ENCODE measurements around the gene TMEM179. TPM values are rescaled to one million over a fixed set of nuclear protein-coding genes. Genes with fewer than 3 reads are reported as not detected.

Gene TMEM179
- total and polyA plus RNA-seq, 3 donors from 2014 or later = 4.9 to 12.1 (median 9.8) TPM

- DNase-seq = no peak
- intact Hi-C loops (cut with DNase I; ENCODE audit: low total_unique reads) = loop anchor here (10.0 kb wide), 1 partner anchor 488 kb away; no protein-coding TSS in a partner anchor
- H3K27me3 ChIP-seq = no peaks in the 10 kb centered on the region
- H3K9me3 ChIP-seq = no peaks in the 10 kb centered on the region
- H3K27ac ChIP-seq = no peak overlapping the region
- no peaks in the 10 kb centered on the region for H3K4me1 ChIP-seq
- WGBS, 2 donors = 72 to 86% methylated on average over 8 to 9 of the region's 9 CpGs
- H3K36me3 ChIP-seq (ENCODE audit: low read depth, missing control alignments) = no peaks in the 10 kb centered on the region
- TF ChIP-seq CTCF (IDR thresholded peaks at IDR 0.05) (no peak), POLR2A (IDR thresholded peaks at IDR 0.05) (no peak)
- H3K4me3 ChIP-seq = no peak overlapping the region
Measured at GRCh38 chr14:104632781-104633180, 28.2 kb upstream of the TMEM179 start.

DNA sequence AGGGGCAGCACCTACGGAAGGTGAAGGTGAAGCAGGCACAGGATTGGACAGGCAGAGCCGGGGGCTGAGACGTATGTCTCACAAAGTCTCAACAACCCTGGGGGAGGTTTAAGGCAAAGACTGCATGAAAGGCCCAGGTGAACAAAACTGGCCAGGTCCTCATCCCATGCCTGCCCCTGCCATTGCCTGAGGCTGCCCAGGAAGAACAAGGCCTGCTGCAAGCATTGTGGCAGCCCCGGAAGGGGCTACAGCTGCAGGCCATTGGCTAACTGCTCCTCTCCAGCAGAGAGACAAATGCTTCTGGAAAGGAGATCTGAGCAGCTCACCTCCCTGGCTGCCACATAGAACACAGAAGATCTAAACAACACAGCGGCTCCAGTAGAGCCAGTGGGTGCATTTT lies 20.4 kb upstream of the TMEM179 start:
- H3K4me1 ChIP-seq = no peaks in the 10 kb centered on the region
- H3K36me3 ChIP-seq (ENCODE audit: low read depth, missing control alignments) = no peaks in the 10 kb centered on the region
- intact Hi-C loops (cut with DNase I; ENCODE audit: low total_unique reads) = no loop called here
- TF ChIP-seq POLR2A (IDR thresholded peaks at IDR 0.05) = no peak
- no peak for TF ChIP-seq CTCF (IDR thresholded peaks at IDR 0.05)
- H3K27me3 ChIP-seq = no peaks in the 10 kb centered on the region
- H3K4me3 ChIP-seq = no peak overlapping the region
- H3K9me3 ChIP-seq = no peaks in the 10 kb centered on the region
- no peak for DNase-seq
- 72 to 83% methylated on average over 4 of the region's 5 CpGs for WGBS, 2 donors
- no peak overlapping the region for H3K27ac ChIP-seq

DNA sequence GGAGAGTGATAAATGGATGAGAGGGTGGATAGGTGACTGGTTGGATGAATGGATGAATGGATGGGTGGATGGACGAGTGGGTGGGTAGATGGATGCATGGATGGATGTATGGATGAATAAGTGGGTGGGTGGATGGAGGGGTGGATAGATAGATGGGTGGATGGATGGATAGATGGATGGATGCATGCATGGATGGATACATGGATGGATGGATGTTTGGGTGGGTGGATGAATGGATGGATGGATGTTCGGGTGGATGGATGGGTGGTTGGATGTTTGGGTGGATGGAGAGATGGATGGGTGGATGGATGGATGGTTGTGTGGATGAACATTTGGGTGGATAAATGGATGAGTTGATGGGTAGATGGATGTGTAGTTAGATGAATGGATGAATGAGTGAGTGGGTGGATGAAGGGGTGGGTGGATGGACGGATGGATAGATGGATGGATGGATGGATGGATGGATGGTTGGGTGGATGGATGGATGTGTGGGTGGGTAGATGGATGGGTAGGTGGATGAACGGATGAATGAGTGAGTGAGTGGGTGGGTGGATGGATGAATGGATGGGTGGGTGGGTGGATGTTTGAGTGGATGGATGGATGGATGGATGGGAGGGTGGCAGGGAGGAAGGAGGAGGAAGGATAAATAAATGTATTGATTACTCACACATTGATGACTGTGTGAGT lies 9.7 kb upstream of the TMEM179 start:
- intact Hi-C loops (cut with DNase I; ENCODE audit: low total_unique reads) = no loop called here
- H3K4me3 ChIP-seq = no peak overlapping the region
- H3K4me1 ChIP-seq = no peaks in the 10 kb centered on the region
- TF ChIP-seq CTCF (IDR thresholded peaks at IDR 0.05) (no peak), POLR2A (IDR thresholded peaks at IDR 0.05) (no peak)
- 63 to 66% methylated on average over 4 of the region's 4 CpGs for WGBS, 2 donors
- no peaks in the 10 kb centered on the region for H3K36me3 ChIP-seq (ENCODE audit: low read depth, missing control alignments)
- H3K9me3 ChIP-seq = no peaks in the 10 kb centered on the region
- no peak for DNase-seq
- H3K27ac ChIP-seq = no peak overlapping the region
- H3K27me3 ChIP-seq = no peaks in the 10 kb centered on the region

DNA sequence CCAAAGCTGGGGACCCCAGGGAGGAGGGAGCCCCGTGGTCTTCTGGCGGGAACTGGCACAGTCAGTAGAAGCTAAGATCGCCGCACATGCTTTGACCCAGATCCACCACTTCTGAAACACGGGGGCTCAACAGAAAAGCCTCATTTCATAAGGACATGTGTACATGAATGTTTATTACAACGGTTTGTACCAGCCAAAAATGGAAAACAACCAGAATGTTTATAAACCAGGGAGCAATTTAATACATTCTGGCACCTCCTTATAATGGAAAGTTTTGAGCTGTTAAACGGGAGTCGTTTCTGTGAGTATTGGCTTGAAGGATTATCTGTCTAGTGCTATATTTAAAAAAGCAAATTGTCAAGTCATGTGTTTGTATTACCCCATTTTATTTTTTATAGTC lies 7.3 kb upstream of the TMEM179 start:
- DNase-seq = no peak

More for the DNA sequence above, 7.3 kb upstream of the TMEM179 start:
- no peaks in the 10 kb centered on the region for H3K9me3 ChIP-seq
- no peak for TF ChIP-seq CTCF (IDR thresholded peaks at IDR 0.05)
- no peak for TF ChIP-seq POLR2A (IDR thresholded peaks at IDR 0.05)
- H3K27me3 ChIP-seq = no peaks in the 10 kb centered on the region
- H3K36me3 ChIP-seq (ENCODE audit: low read depth, missing control alignments) = no peaks in the 10 kb centered on the region
- H3K27ac ChIP-seq = no peak overlapping the region
- H3K4me1 ChIP-seq = no peaks in the 10 kb centered on the region
- 67% methylated on average over 8 of the region's 8 CpGs for WGBS, 2 donors
- H3K4me3 ChIP-seq = no peak overlapping the region
- intact Hi-C loops (cut with DNase I; ENCODE audit: low total_unique reads) = no loop called here
